HepG2 (cell line): ENCODE measurements around the gene KLC3. TPM values are rescaled to one million over a fixed set of nuclear protein-coding genes. Genes with fewer than 3 reads are reported as not detected.

ENCODE experiments used
- CBFB ChIP-seq: sonication (generic); formaldehyde crosslinking; IDR thresholded peaks from 2 replicates; pipeline ENCODE4 v1.4.0; 2020; ENCODE audit warnings: missing genetic modification reagents
- ELF4 ChIP-seq: sonication (generic); formaldehyde crosslinking; IDR thresholded peaks from 2 replicates; pipeline ENCODE4 v1.5.0; 2020; ENCODE audit warnings: missing genetic modification reagents, mild to moderate bottlenecking, moderate library complexity, borderline replicate concordance
- FOXJ3 ChIP-seq: sonication (generic); formaldehyde crosslinking; IDR thresholded peaks from 2 replicates; pipeline ENCODE4 v1.4.0; 2020; ENCODE audit warnings: missing genetic modification reagents, mild to moderate bottlenecking, borderline replicate concordance
- GTF3A ChIP-seq: sonication (generic); formaldehyde crosslinking; conservative IDR thresholded peaks from 2 replicates; pipeline ENCODE4 v1.4.0; 2020; ENCODE audit warnings: mild to moderate bottlenecking, missing genetic modification reagents
- PAWR ChIP-seq: sonication (generic); formaldehyde crosslinking; IDR thresholded peaks from 2 replicates; pipeline ENCODE4 v1.4.0; 2020; ENCODE audit warnings: missing genetic modification reagents, mild to moderate bottlenecking, borderline replicate concordance
- PBX3 ChIP-seq: sonication (generic); formaldehyde crosslinking; IDR thresholded peaks from 2 replicates; pipeline ENCODE4 v1.8.1; 2023; ENCODE audit warnings: missing genetic modification reagents, inconsistent platforms, borderline replicate concordance
- SMAD9 ChIP-seq: sonication (generic); formaldehyde crosslinking; IDR thresholded peaks from 2 replicates; pipeline ENCODE4 v1.5.1; 2020; ENCODE audit warnings: mild to moderate bottlenecking, missing genetic modification reagents
- TP53 ChIP-seq: sonication (generic); formaldehyde crosslinking; conservative IDR thresholded peaks from 2 replicates; pipeline ENCODE4 v1.4.0; 2020; ENCODE audit warnings: missing genetic modification reagents
- ZBTB25 ChIP-seq: IDR thresholded peaks from 2 replicates; pipeline ENCODE4 v1.6.1; 2018; ENCODE audit warnings: missing genetic modification reagents
- ZBTB43 ChIP-seq: sonication (generic); formaldehyde crosslinking; conservative IDR thresholded peaks from 2 replicates; pipeline ENCODE4 v1.4.0; 2020; ENCODE audit warnings: missing genetic modification reagents
- ZNF282 ChIP-seq: fragments of 450-650 bp; IDR thresholded peaks from 2 replicates; pipeline ENCODE4 v1.6.1; 2018; ENCODE audit not compliant: partially characterized antibody
- ZNF292 ChIP-seq: sonication (generic); formaldehyde crosslinking; IDR thresholded peaks from 2 replicates; pipeline ENCODE4 v1.8.1; 2022; ENCODE audit warnings: mild to moderate bottlenecking, low read depth, missing genetic modification reagents, borderline replicate concordance
- ZNF337 ChIP-seq: sonication (generic); formaldehyde crosslinking; IDR thresholded peaks from 2 replicates; pipeline ENCODE4 v1.5.1; 2020; ENCODE audit warnings: missing genetic modification reagents, low read depth, mild to moderate bottlenecking, borderline replicate concordance
- ZNF589 ChIP-seq: sonication (generic); formaldehyde crosslinking; conservative IDR thresholded peaks from 2 replicates; pipeline ENCODE4 v1.8.0; 2022; ENCODE audit warnings: mild to moderate bottlenecking, moderate library complexity, missing genetic modification reagents
- ZNF777 ChIP-seq: sonication (generic); formaldehyde crosslinking; IDR thresholded peaks from 2 replicates; pipeline ENCODE4 v1.4.0; 2020; ENCODE audit warnings: missing genetic modification reagents
- polyA plus RNA-seq, 8 experiments: library from polyadenylated mRNA; depleted of rRNA in 3 of 8; stranded (reverse) in 7 of 8; unstranded in 1 of 8; fragments of >200 nt; fragmentation: Illumina TruSeq in 4 of 8; extraction: Trizol in 4 of 8; gene quantifications; 2 replicates each; pipeline versions ENCODE4 v1.2.1 to v1.2.3, GENCODE V29; 2011 to 2016; ENCODE audit warnings: low read depth in 4 of 8, missing spikeins in 1 of 8, mixed read lengths in 1 of 8; ENCODE audit not compliant: insufficient read depth in 1 of 8
- total RNA-seq, 5 experiments: library from RNA; depleted of rRNA; stranded (reverse); fragments of >200 nt; fragmentation: Illumina TruSeq; extraction: Trizol; gene quantifications; 2 replicates each; pipeline ENCODE4 v1.2.3, GENCODE V29; 2016; ENCODE audit warnings: low read depth in 1 of 5
- TF ChIP-seq, protein P1 (sequence below): sonication (generic); formaldehyde crosslinking; IDR thresholded peaks from 2 replicates; pipeline ENCODE4 v1.4.0; 2020; ENCODE audit warnings: low read depth, missing genetic modification reagents
- TF ChIP-seq, protein P2 (sequence below): sonication (generic); formaldehyde crosslinking; IDR thresholded peaks from 2 replicates; pipeline ENCODE4; 2020; ENCODE audit warnings: missing genetic modification reagents, mild to moderate bottlenecking, borderline replicate concordance
- TF ChIP-seq, protein P3 (sequence below): sonication (generic); formaldehyde crosslinking; IDR thresholded peaks from 2 replicates; pipeline ENCODE4 v1.4.0; 2020; ENCODE audit warnings: missing genetic modification reagents

The KLC3 gene
- total and polyA plus RNA-seq, 2 of the 13 experiments (the other 11 are each of a cell fraction or from before 2014, with no cell fraction given): 0.13 TPM; not detected in 1

GRCh38 chr19:45370410-45371204 is 30.1 kb downstream of the KLC3 start, which contains the start of gene ERCC2 (continued):
- TF ChIP-seq SMAD9 (CRISPR knock-in tag) (no peak), TP53 (no peak), GTF3A (CRISPR knock-in tag) (no peak), ZBTB25 (CRISPR knock-in tag) (no peak), ZNF589 (no peak), FOXJ3 (no peak), CBFB (CRISPR knock-in tag) (no peak), PAWR (no peak), ZNF282 (no peak), ZBTB43 (CRISPR knock-in tag) (no peak), ZNF292 (CRISPR knock-in tag) (no peak), ELF4 (no peak), ZNF337 (no peak), PBX3 (CRISPR knock-in tag) (peak; percentile 98; the same call in 1 of the 2 replicates), ZNF777 (CRISPR knock-in tag) (no peak)
- TF ChIP-seq, protein P1, sequence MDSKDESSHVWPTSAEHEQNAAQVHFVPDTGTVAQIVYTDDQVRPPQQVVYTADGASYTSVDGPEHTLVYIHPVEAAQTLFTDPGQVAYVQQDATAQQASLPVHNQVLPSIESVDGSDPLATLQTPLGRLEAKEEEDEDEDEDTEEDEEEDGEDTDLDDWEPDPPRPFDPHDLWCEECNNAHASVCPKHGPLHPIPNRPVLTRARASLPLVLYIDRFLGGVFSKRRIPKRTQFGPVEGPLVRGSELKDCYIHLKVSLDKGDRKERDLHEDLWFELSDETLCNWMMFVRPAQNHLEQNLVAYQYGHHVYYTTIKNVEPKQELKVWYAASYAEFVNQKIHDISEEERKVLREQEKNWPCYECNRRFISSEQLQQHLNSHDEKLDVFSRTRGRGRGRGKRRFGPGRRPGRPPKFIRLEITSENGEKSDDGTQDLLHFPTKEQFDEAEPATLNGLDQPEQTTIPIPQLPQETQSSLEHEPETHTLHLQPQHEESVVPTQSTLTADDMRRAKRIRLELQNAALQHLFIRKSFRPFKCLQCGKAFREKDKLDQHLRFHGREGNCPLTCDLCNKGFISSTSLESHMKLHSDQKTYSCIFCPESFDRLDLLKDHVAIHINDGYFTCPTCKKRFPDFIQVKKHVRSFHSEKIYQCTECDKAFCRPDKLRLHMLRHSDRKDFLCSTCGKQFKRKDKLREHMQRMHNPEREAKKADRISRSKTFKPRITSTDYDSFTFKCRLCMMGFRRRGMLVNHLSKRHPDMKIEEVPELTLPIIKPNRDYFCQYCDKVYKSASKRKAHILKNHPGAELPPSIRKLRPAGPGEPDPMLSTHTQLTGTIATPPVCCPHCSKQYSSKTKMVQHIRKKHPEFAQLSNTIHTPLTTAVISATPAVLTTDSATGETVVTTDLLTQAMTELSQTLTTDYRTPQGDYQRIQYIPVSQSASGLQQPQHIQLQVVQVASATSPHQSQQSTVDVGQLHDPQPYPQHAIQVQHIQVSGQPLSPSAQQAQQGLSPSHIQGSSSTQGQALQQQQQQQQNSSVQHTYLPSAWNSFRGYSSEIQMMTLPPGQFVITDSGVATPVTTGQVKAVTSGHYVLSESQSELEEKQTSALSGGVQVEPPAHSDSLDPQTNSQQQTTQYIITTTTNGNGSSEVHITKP: no peak
- TF ChIP-seq, protein P2, sequence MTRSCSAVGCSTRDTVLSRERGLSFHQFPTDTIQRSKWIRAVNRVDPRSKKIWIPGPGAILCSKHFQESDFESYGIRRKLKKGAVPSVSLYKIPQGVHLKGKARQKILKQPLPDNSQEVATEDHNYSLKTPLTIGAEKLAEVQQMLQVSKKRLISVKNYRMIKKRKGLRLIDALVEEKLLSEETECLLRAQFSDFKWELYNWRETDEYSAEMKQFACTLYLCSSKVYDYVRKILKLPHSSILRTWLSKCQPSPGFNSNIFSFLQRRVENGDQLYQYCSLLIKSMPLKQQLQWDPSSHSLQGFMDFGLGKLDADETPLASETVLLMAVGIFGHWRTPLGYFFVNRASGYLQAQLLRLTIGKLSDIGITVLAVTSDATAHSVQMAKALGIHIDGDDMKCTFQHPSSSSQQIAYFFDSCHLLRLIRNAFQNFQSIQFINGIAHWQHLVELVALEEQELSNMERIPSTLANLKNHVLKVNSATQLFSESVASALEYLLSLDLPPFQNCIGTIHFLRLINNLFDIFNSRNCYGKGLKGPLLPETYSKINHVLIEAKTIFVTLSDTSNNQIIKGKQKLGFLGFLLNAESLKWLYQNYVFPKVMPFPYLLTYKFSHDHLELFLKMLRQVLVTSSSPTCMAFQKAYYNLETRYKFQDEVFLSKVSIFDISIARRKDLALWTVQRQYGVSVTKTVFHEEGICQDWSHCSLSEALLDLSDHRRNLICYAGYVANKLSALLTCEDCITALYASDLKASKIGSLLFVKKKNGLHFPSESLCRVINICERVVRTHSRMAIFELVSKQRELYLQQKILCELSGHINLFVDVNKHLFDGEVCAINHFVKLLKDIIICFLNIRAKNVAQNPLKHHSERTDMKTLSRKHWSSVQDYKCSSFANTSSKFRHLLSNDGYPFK: no peak
- TF ChIP-seq, protein P3, sequence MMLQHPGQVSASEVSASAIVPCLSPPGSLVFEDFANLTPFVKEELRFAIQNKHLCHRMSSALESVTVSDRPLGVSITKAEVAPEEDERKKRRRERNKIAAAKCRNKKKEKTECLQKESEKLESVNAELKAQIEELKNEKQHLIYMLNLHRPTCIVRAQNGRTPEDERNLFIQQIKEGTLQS (CRISPR knock-in tag): no peak
